K562 (cell line): ENCODE results near the gene SLC20A1. TPM values are rescaled to one million over a fixed set of nuclear protein-coding genes. Genes with fewer than 3 reads are reported as not detected.

Source experiments
- CCAR2 ChIP-seq: fragments of 200-400 bp; formaldehyde crosslinking; IDR thresholded peaks from 2 replicates; pipeline ENCODE4 v1.6.1; 2017; ENCODE audit warnings: mild to moderate bottlenecking, low read depth, low read length
- CTCFL ChIP-seq: IDR thresholded peaks from 2 replicates; pipeline ENCODE4 v1.6.1; 2011; ENCODE audit warnings: borderline replicate concordance, low read depth, mild to moderate bottlenecking, moderate library complexity, low read length; ENCODE audit not compliant: insufficient read depth, poor library complexity, severe bottlenecking
- JUND ChIP-seq, 2 experiments: IDR thresholded peaks; 2 replicates in 1 of 2; 3 replicates in 1 of 2; pipeline ENCODE4 v1.6.1; 2011; ENCODE audit warnings: borderline replicate concordance in 2 of 2, low read depth in 2 of 2, low read length in 2 of 2, improper control_type of control experiment in 1 of 2, missing biosample characterization in 1 of 2, missing genetic modification characterization in 1 of 2, missing genetic modification reagents in 1 of 2
- PRMT5 ChIP-seq: sonication (generic); formaldehyde crosslinking; IDR thresholded peaks from 2 replicates; pipeline ENCODE4 v1.5.0; 2020; ENCODE audit warnings: missing genetic modification reagents
- SRSF3 ChIP-seq: fragments of 200-400 bp; formaldehyde crosslinking; IDR thresholded peaks from 2 replicates; pipeline ENCODE4 v1.6.1; 2016; ENCODE audit warnings: mild to moderate bottlenecking, low read length, moderate library complexity; ENCODE audit not compliant: insufficient read depth
- THAP7 ChIP-seq: fragments of 250-450 bp; sonication (Bioruptor Pico); IDR thresholded peaks from 2 replicates; pipeline ENCODE4 v1.5.0; 2021
- ZNF318 ChIP-seq, 2 experiments: fragments of 450-650 bp; IDR thresholded peaks; 2 replicates each; pipeline ENCODE4 v1.6.1; 2016; ENCODE audit warnings: mild to moderate bottlenecking in 2 of 2, borderline replicate concordance in 1 of 2, low read depth in 1 of 2, moderate library complexity in 1 of 2
- ZNF639 ChIP-seq, 2 experiments: fragments of 200-800 bp in 1 of 2; sonication (Bioruptor generic) in 1 of 2; sonication (generic) in 1 of 2; formaldehyde crosslinking in 1 of 2; IDR thresholded peaks in 1 of 2; conservative IDR thresholded peaks in 1 of 2; 2 replicates each; pipeline versions ENCODE4 v1.5.0 to v1.6.1; 2016 to 2020; ENCODE audit warnings: missing compliant biosample characterization in 1 of 2, missing genetic modification characterization in 1 of 2, missing genetic modification reagents in 1 of 2
- ZNF655 ChIP-seq: fragments of 250-450 bp; sonication (Bioruptor Pico); IDR thresholded peaks from 2 replicates; pipeline ENCODE4 v1.5.0; 2021
- polyA plus RNA-seq, 8 experiments: library from polyadenylated mRNA; depleted of rRNA in 4 of 8; stranded (reverse) in 5 of 8; unstranded in 3 of 8; fragments of >200 nt; fragmentation: Nextera tagmentation in 2 of 8; fragmentation: Illumina TruSeq in 1 of 8; extraction: Ambion mirVana in 2 of 8; extraction: Trizol in 1 of 8; gene quantifications; 2 replicates each; pipeline versions ENCODE4 v1.2.1 to v1.2.3, GENCODE V29; 2011 to 2014; ENCODE audit warnings: inconsistent platforms in 1 of 8, missing spikeins in 1 of 8
- total RNA-seq, 7 experiments: library from RNA; depleted of rRNA in 6 of 7; stranded (reverse); fragments of >200 nt in 6 of 7; fragmentation: Illumina TruSeq in 2 of 7; extraction: Trizol in 2 of 7; gene quantifications; 2 replicates each; pipeline versions ENCODE4 v1.2.1 to v1.2.3, GENCODE V29; 2011 to 2021; ENCODE audit warnings: low replicate concordance in 1 of 7

Gene SLC20A1
- total and polyA plus RNA-seq, 9 of the 15 experiments (the other 6 are each of a cell fraction or from before 2014, with no cell fraction given) = 53.8 to 150 (median 74.7) TPM

- TF ChIP-seq ZNF318 (IDR thresholded peaks at IDR 0.05; ENCODE audit: borderline replicate concordance in 1 of 2, low read depth in 1 of 2) (no peak), CCAR2 (no peak), PRMT5 (no peak), THAP7 (CRISPR knock-in tag) (no peak), ZNF639 (CRISPR knock-in tag; conservative IDR thresholded peaks at IDR 0.05 in 1 of 2, IDR thresholded peaks at IDR 0.05 in 1 of 2) (peak in 1 of 2 experiments; percentile 29; a peak in 1 of 4 replicates), CTCFL (no peak), ZNF655 (CRISPR knock-in tag) (no peak), SRSF3 (no peak), JUND (IDR thresholded peaks at IDR 0.05; ENCODE audit: borderline replicate concordance, low read depth, low read length) (peak; percentile 32; the same call in 1 of the 2 replicates), JUND (tag; IDR thresholded peaks at IDR 0.05; ENCODE audit: borderline replicate concordance, low read depth, low read length) (no peak; the same call in 2 of the 3 replicates)
These were observed 67.3 kb downstream of the SLC20A1 start (continued) for GRCh38 chr2:112712903-112713584.
